ENCODE data around the gene PCDHGA3.
A peak's percentile ranks its signal among the peaks of the same experiment; 100 is the strongest.
"Not testable (repeated sequence)": the region's sequence is repeated elsewhere in the genome, so short reads cannot be mapped to it uniquely, and the experiment has no call there.

The PCDHGA3 gene

DNA sequence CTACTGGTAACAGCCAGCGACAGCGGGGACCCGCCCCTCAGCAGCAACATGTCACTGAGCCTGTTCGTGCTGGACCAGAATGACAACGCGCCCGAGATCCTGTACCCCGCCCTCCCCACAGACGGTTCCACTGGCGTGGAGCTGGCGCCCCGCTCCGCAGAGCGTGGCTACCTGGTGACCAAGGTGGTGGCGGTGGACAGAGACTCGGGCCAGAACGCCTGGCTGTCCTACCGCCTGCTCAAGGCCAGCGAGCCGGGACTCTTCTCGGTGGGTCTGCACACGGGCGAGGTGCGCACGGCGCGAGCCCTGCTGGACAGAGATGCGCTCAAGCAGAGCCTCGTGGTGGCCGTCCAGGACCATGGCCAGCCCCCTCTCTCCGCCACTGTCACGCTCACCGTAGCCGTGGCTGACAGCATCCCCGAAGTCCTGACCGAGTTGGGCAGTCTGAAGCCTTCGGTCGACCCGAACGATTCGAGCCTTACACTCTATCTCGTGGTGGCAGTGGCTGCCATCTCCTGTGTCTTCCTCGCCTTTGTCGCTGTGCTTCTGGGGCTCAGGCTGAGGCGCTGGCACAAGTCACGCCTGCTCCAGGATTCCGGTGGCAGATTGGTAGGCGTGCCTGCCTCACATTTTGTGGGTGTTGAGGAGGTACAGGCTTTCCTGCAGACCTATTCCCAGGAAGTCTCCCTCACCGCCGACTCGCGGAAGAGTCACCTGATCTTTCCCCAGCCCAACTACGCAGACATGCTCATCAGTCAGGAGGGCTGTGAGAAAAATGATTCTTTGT, 51.0 kb downstream of the PCDHGA3 start:
- H3K4me2 ChIP-seq (ENCODE audit: low read length, poor library complexity, severe bottlenecking); H2BK15ac ChIP-seq (ENCODE audit: low read depth, poor library complexity, severe bottlenecking); H4K8ac ChIP-seq (ENCODE audit: low read length); H3K27me3 ChIP-seq (ENCODE audit: control insufficient read depth in 1 of 2, insufficient read depth in 1 of 2, low read length in 2 of 2); H3K27ac ChIP-seq (ENCODE audit: low read length, poor library complexity, severe bottlenecking); H2BK12ac ChIP-seq (ENCODE audit: low read length in 2 of 2); H2BK5ac ChIP-seq (ENCODE audit: low read depth, low read length, poor library complexity, severe bottlenecking); H3K4me1 ChIP-seq (ENCODE audit: control insufficient read depth, insufficient read depth, low read depth, low read length); H3K9ac ChIP-seq (ENCODE audit: low read length); H2AFZ ChIP-seq (ENCODE audit: low read depth, low read length); H3K23ac ChIP-seq (ENCODE audit: low read length in 2 of 2); H2BK120ac ChIP-seq (ENCODE audit: low read depth, low read length); H3K14ac ChIP-seq (ENCODE audit: low read length in 2 of 2); H3K18ac ChIP-seq (ENCODE audit: low read depth in 1 of 2, low read length in 2 of 2); H3K4ac ChIP-seq (ENCODE audit: low read depth in 1 of 2, low read length in 2 of 2); DNase-seq; H2AK5ac ChIP-seq (ENCODE audit: low read length, severe bottlenecking); H4K91ac ChIP-seq (ENCODE audit: low read length): not testable (repeated sequence)
- 95% methylated on average over 39 of the region's 53 CpGs for WGBS
- peaks cover 66% of the 10 kb centered on the region for H3K9me3 ChIP-seq (ENCODE audit: control insufficient read depth, low read length)
- peaks cover 0 to 33% of the 10 kb centered on the region in 2 experiments for H3K36me3 ChIP-seq (ENCODE audit: control insufficient read depth in 1 of 2, insufficient read depth in 2 of 2, low read depth in 1 of 2, low read length in 2 of 2)
- peaks cover 19% of the 10 kb centered on the region for H3K79me1 ChIP-seq (replicated peaks; ENCODE audit: low read length, poor library complexity, severe bottlenecking)
- H3K4me3 ChIP-seq (ENCODE audit: insufficient read depth in 1 of 2, low read depth in 1 of 2, low read length in 2 of 2): peak overlapping the region in 1 of 2 experiments; percentile 8
